OCI-LY1 (cell line): ENCODE results near the gene CASP8.

Experiments used
- CTCF ChIP-seq: fragments of 200-600 bp; sonication (generic), shearing (Covaris generic); IDR thresholded peaks from 2 replicates; pipeline ENCODE4 v1.5.1; 2017; ENCODE audit warnings: mild to moderate bottlenecking, antibody characterized with exemption, low read length, moderate library complexity, mixed read lengths
- EZH2 ChIP-seq: fragments of 200-600 bp; sonication (generic), shearing (Covaris generic); IDR thresholded peaks from 2 replicates; pipeline ENCODE4 v1.8.0; 2017; ENCODE audit warnings: borderline replicate concordance, mixed run types, mild to moderate bottlenecking, antibody characterized with exemption, low read length, moderate library complexity, mixed read lengths

- TF ChIP-seq CTCF (no peak), EZH2 (no peak)
Measured at GRCh38 chr2:201308914-201309313, 48.6 kb downstream of the CASP8 start.
